Smooth muscle cell (in vitro differentiated cells): ENCODE data around the gene TRIM27. TPM values are rescaled to one million over a fixed set of nuclear protein-coding genes. Genes with fewer than 3 reads are reported as not detected.

Experiments
- DNase-seq: peaks from one replicate; lab custom pipeline; 2025; ENCODE audit not compliant: unreplicated experiment; lab: John Stamatoyannopoulos, UW
- H2AFZ ChIP-seq: fragments of 200-600 bp; sonication (generic); 2 replicates; pipeline ENCODE4 v1.6.0; 2016; ENCODE audit warnings: antibody characterized with exemption, low read depth, mild to moderate bottlenecking
- H3F3A ChIP-seq: fragments of 200-600 bp; sonication (generic); 2 replicates; pipeline ENCODE4 v1.6.0; 2017; ENCODE audit warnings: antibody characterized with exemption, low read depth
- H3K27ac ChIP-seq: fragments of 200-600 bp; sonication (generic); 2 replicates; pipeline ENCODE4 v1.5.1; 2016; ENCODE audit warnings: low read depth, mild to moderate bottlenecking
- H3K27me3 ChIP-seq: fragments of 200-600 bp; sonication (generic); 2 replicates; pipeline ENCODE4 v1.6.1; 2016; ENCODE audit warnings: low read depth, mild to moderate bottlenecking
- H3K36me3 ChIP-seq: fragments of 200-600 bp; sonication (generic); 2 replicates; pipeline ENCODE4 v1.5.1; 2016; ENCODE audit warnings: low read depth
- H3K4me1 ChIP-seq: fragments of 200-600 bp; sonication (generic); 2 replicates; pipeline ENCODE4 v1.5.1; 2016; ENCODE audit warnings: low read depth
- H3K4me2 ChIP-seq: fragments of 200-600 bp; sonication (generic); 2 replicates; pipeline ENCODE4 v1.6.0; 2016; ENCODE audit warnings: mild to moderate bottlenecking
- H3K4me3 ChIP-seq: fragments of 200-600 bp; sonication (generic); 2 replicates; pipeline ENCODE4 v1.5.1; 2016; ENCODE audit warnings: mild to moderate bottlenecking
- H3K79me2 ChIP-seq: fragments of 200-600 bp; sonication (generic); 2 replicates; pipeline ENCODE4 v1.6.0; 2016; ENCODE audit warnings: low read depth, mild to moderate bottlenecking
- H3K9ac ChIP-seq: fragments of 200-600 bp; sonication (generic); 2 replicates; pipeline ENCODE4 v1.6.0; 2016; ENCODE audit warnings: low read depth
- H3K9me3 ChIP-seq: fragments of 200-600 bp; sonication (generic); replicated peaks from 2 replicates; pipeline ENCODE4 v1.5.1; 2016; ENCODE audit warnings: low read depth
- H4K20me1 ChIP-seq: fragments of 200-600 bp; sonication (generic); 2 replicates; pipeline ENCODE4 v1.6.0; 2016; ENCODE audit warnings: low read depth
- CTCF ChIP-seq: fragments of 200-600 bp; sonication (generic); IDR thresholded peaks from 2 replicates; pipeline ENCODE4 v1.5.1; 2017; ENCODE audit warnings: borderline replicate concordance, mild to moderate bottlenecking, antibody characterized with exemption; ENCODE audit not compliant: insufficient read depth, poor library complexity, severe bottlenecking
- WGBS: methylation state at CpG from one replicate; pipeline ENCODE4 v1.1.7; 2016; ENCODE audit warnings: low lambda C conversion rate; 5-methylcytosine and 5-hydroxymethylcytosine counted together
- polyA plus RNA-seq: library from polyadenylated mRNA; unstranded; fragments of >200 nt; fragmentation: Nextera tagmentation; extraction: Ambion mirVana; gene quantifications from 2 replicates; pipeline ENCODE4 v1.2.1, GENCODE V29; 2016
- total RNA-seq: library from RNA; depleted of rRNA; stranded (reverse); fragments of >200 nt; gene quantifications from 2 replicates; pipeline ENCODE4 v1.2.3, GENCODE V29; 2014

TRIM27 gene
- total and polyA plus RNA-seq, 2 experiments from 2014 or later, result 62.0 to 63.8 TPM

DNA sequence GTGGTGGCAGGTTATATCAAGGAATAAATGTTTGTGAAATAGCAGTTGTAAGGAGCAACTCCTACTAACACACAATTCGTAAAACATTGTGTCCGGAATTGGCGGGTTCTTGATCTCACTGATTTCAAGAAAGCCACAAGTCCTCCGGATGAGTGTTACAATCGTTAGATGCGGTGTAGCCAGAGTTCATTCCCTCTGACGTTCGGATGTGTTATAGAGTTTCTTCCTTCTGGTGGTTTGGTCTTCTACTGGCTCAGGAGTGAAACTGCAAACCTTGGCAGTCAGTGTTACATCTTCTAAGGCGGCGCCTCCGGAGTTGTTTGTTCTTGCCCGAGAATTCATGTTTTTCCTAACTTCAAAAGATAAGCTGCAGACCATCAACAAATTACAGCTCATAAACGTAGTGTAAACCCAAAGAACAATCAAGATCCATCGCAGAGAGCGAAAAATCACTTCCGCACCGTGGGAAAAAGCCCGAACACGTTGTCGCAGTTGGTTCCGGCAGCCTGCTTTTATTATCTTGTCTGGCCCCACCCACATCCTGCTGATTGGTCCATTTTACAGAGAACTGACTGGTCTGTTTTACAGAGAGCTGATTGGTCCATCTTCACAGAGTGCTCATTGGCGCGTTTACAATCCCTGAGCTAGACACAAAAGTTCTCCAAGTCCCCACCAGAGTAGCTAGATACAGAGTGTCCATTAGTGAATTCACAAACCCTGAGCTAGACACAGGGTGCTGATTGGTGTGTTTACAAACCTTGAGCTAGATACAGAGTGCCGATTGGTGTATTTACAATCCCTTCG lies 58.2 kb downstream of the TRIM27 start:
- H3K79me2 ChIP-seq, result no peaks in the 10 kb centered on the region
- peaks cover 5% of the 10 kb centered on the region for H3F3A ChIP-seq
- H3K27me3 ChIP-seq, result no peaks in the 10 kb centered on the region
- peak overlapping the region; percentile 84 for H3K4me2 ChIP-seq
- 82% methylated on average over 25 of the region's 25 CpGs for WGBS
- TF ChIP-seq CTCF, result no peak
- H4K20me1 ChIP-seq, result no peaks in the 10 kb centered on the region
- peak overlapping the region; percentile 88 for H2AFZ ChIP-seq
- no peak for DNase-seq
- H3K36me3 ChIP-seq, result no peaks in the 10 kb centered on the region
- no peak overlapping the region for H3K9ac ChIP-seq
- no peak overlapping the region for H3K27ac ChIP-seq
- peak overlapping the region; percentile 70 for H3K4me3 ChIP-seq
- peaks cover 3% of the 10 kb centered on the region for H3K4me1 ChIP-seq
- H3K9me3 ChIP-seq, result no peaks in the 10 kb centered on the region

DNA sequence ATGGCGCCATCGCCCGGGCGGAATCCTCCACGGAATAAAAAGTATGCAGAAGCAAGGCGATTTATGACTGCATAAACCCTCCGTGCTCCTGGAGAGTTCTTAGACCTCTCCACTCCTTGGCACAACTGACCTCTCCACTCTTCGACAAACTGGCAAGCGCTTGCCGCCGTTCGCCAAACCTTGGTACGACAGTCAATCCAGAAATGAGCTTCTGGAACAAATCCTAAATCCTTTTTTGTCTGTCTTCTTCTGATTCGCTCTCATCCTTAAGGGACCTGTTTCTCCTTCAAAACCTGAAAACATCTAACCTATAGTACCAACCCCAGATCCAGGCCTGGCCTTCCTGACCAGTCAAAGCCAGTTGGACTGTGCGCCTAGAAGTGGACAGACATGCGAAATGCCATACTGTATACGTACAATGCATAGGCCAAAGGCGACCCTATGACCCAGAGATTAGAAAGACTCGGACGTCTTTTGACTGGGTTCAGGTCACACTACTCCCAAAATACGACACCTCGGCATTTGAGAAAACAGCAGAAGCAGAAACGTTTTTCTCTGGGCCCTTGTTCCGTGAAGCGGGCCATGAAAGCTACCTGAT lies 59.4 kb downstream of the TRIM27 start:
- Histone ChIP-seq H3F3A (peaks cover 5% of the 10 kb centered on the region), H3K27ac (no peak overlapping the region), H3K27me3 (no peaks in the 10 kb centered on the region), H3K4me3 (peak overlapping the region; percentile 81), H3K36me3 (no peaks in the 10 kb centered on the region), H2AFZ (peak overlapping the region; percentile 96), H3K9ac (no peak overlapping the region), H3K4me2 (peak overlapping the region; percentile 88), H4K20me1 (no peaks in the 10 kb centered on the region), H3K9me3 (no peaks in the 10 kb centered on the region), H3K79me2 (no peaks in the 10 kb centered on the region), H3K4me1 (peaks cover 3% of the 10 kb centered on the region)
- DNase-seq, result no peak
- 41% methylated on average over 25 of the region's 25 CpGs for WGBS
- no peak for TF ChIP-seq CTCF

GRCh38 chr6:28863604-28864325 lies 60.0 kb downstream of the TRIM27 start:
- Histone ChIP-seq H3K27ac (no peak overlapping the region), H3K4me3 (peak overlapping the region; percentile 81), H3F3A (peaks cover 5% of the 10 kb centered on the region), H3K79me2 (no peaks in the 10 kb centered on the region), H2AFZ (peak overlapping the region; percentile 96), H3K4me2 (peak overlapping the region; percentile 88), H3K27me3 (no peaks in the 10 kb centered on the region), H3K9ac (no peak overlapping the region), H3K4me1 (peaks cover 3% of the 10 kb centered on the region), H3K36me3 (no peaks in the 10 kb centered on the region), H4K20me1 (no peaks in the 10 kb centered on the region), H3K9me3 (no peaks in the 10 kb centered on the region)
- under 1% methylated on average over 47 of the region's 47 CpGs for WGBS
- DNase-seq, result peak; percentile 51
- TF ChIP-seq CTCF, result no peak
